ENCODE data around the gene NRGN. TPM values are rescaled to one million over a fixed set of nuclear protein-coding genes. Genes with fewer than 3 reads are reported as not detected.
"Not testable (repeated sequence)": the region's sequence is repeated elsewhere in the genome, so short reads cannot be mapped to it uniquely, and the experiment has no call there.

NRGN gene
- total RNA-seq, 2 donors from 2014 or later: 4.2 to 4.4 TPM

DNA sequence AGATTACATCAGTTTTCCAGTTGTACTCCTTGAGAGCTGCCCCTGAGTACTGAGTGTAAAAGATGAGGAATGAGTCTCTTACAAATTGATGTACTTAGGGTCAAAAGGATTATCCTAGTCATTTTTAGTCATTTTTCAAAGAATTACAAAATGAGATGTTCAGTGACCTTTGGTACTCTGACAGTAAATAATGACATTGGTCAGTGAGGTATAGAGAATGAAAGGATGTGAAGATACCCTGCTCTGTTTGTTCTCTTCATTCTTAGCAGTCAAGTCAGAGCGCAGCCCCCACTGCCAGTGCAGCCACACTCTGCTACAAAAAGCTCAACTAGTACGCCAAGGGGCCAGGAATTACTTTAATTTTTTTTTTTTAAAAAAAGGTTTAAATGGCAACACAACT, 26.4 kb downstream of the NRGN start:
- peaks cover 0 to 2% of the 10 kb centered on the region in 2 donors for H3K36me3 Mint-ChIP-seq (ENCODE audit: insufficient read depth in 2 of 2)
- H3K4me1 Mint-ChIP-seq (ENCODE audit: low read depth): peaks cover 15% of the 10 kb centered on the region
- no peak overlapping the region for H3K4me3 Mint-ChIP-seq
- ATAC-seq (replicated peaks in 1 of 2) (no peak), DNase-seq (no peak)
- no peaks in the 10 kb centered on the region for H3K9me3 Mint-ChIP-seq
- H3K27me3 Mint-ChIP-seq (ENCODE audit: low read depth): no peaks in the 10 kb centered on the region
- H3K27ac Mint-ChIP-seq: no peak overlapping the region

DNA sequence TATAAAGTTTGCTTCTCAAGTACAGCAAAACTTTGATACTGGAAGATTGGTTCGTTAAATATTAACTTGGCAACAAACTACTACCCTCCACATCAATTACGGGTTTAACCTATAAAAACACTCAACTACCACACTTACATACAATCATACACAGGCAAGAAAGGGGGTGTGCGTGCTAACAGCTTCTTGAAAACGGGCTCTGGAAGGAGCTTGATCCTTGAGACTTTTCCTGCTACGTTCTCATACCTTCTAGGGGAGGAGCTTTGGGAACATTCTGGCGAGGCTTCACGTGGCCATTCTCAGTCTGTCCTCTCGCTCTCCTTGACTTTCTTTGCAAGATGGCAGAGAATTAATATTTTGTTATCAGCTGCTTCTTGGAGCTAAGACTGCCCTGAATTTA, 29.2 kb downstream of the NRGN start:
- DNase-seq: no peak
- Mint-ChIP-seq H3K27me3 (ENCODE audit: low read depth) (no peaks in the 10 kb centered on the region), H3K27ac (no peak overlapping the region), H3K9me3 (no peaks in the 10 kb centered on the region), H3K4me3 (no peak overlapping the region), H3K36me3 (ENCODE audit: insufficient read depth in 2 of 2) (peaks cover 3 to 4% of the 10 kb centered on the region in 2 donors), H3K4me1 (ENCODE audit: low read depth) (no peaks in the 10 kb centered on the region)
- ATAC-seq (replicated peaks in 1 of 2): no peak

DNA sequence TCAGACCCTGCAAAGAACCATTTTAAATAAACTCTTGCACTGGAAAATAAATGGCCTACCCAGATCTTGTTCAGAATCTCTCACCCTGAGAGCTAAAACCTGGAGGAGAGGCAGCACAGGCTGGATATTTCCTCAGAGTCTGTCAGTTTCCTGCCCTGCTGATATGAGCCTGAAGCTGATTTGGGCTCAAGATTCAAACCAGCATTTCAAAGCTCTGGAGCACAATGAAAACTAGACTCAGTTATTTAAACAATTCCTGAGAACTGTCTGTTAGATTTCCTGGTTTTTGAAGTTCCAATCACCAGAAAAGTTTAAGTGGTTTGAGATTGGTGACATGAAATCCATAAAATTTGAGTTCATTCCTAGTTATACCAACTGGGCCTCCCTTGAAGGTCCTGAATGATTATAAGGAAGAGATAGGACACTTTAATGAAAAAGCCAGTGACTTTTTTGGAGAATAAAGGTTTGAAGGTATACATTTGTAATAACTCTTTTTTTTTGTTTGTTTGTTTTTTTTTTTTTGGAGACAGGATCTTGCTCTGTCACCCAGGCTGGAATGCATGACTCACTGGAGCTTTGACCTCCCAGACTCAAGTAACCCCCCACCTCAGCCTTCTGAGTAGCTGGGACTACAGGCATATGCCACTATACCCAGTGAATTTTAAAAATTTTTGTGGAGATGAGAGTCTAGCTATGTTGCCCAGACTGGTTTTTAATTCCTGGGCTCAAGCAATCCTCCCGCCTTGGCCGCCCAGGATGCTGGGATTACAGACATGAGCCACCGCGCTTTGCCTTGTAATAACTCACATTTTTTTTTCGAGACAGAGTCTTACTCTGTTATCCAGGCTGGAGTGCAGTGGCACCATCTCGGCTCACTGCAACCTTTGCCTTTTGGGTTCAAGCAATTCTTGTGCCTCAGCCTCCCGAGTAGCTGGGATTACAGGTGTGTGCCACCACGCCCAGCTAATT, 30.3 kb downstream of the NRGN start:
- Mint-ChIP-seq H3K9me3 (no peaks in the 10 kb centered on the region), H3K27me3 (ENCODE audit: low read depth) (no peaks in the 10 kb centered on the region), H3K4me1 (ENCODE audit: low read depth) (no peaks in the 10 kb centered on the region), H3K4me3 (no peak overlapping the region), H3K36me3 (ENCODE audit: insufficient read depth in 2 of 2) (peaks cover 3 to 4% of the 10 kb centered on the region in 2 donors), H3K27ac (no peak overlapping the region)
- DNase-seq (no peak), ATAC-seq (replicated peaks in 1 of 2) (no peak)

DNA sequence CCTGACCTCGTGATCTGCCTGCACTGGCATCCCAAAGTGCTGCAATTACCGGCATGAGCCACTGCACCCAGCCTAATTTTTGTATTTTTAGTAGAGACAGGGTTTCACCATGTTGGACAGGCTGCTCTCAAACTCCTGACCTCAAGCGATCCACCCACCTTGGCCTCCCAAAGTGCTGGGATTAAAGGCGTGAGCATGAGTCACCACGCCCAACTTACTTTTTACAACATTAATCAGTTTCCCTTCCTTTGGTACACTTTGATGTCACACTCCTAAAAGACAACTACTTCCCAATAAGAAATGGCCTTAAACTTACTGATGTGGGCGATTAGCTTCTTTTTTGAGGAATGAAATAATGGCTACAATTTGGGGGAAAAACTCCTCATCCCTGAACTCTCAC, 31.2 kb downstream of the NRGN start:
- not testable (repeated sequence) for DNase-seq; H3K4me3 Mint-ChIP-seq; ATAC-seq (replicated peaks in 1 of 2); H3K27me3 Mint-ChIP-seq (ENCODE audit: low read depth); H3K27ac Mint-ChIP-seq; H3K4me1 Mint-ChIP-seq (ENCODE audit: low read depth); H3K36me3 Mint-ChIP-seq (ENCODE audit: insufficient read depth in 2 of 2); H3K9me3 Mint-ChIP-seq

DNA sequence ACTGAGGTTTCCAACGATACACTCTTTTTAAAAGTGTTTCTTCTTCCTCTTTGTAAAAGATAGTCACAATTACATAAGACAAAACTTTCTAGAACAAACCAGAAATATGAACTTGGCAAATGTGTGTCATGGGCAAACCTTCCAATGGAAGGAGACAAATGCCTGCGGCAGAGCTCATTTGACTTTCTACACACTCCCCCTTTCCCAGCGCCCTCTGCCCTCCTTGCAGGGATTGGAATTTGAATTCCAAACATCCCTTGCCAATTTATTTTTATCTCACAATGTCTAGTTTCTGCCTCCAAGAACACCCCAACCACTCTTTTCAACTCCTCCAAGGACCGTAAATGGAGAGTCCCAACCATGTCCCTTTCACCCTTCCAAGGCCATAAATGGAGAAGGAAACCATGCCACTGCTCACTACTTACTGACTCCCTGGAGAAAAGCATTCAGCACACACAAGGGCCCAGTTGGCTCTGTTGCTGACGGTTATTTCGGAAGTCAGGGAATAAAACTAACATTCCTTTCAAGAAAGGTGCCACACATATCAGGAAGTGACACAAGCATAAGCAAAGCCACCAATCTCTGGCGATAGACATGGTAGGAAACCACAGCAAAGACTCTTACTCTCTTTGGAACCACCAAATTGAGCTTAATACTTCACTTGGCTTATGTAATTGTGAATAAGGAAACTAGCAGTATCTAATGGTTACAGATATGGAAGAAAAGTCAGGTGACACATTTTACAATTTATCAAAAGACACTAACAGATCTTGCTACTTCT, 37.3 kb downstream of the NRGN start:
- Mint-ChIP-seq H3K36me3 (ENCODE audit: insufficient read depth in 2 of 2) (peaks cover 0 to 2% of the 10 kb centered on the region in 2 donors), H3K27ac (no peak overlapping the region), H3K4me3 (no peak overlapping the region), H3K4me1 (ENCODE audit: low read depth) (peaks cover 21% of the 10 kb centered on the region), H3K27me3 (ENCODE audit: low read depth) (no peaks in the 10 kb centered on the region), H3K9me3 (no peaks in the 10 kb centered on the region)
- no peak for ATAC-seq (replicated peaks in 1 of 2)
- no peak for DNase-seq

DNA sequence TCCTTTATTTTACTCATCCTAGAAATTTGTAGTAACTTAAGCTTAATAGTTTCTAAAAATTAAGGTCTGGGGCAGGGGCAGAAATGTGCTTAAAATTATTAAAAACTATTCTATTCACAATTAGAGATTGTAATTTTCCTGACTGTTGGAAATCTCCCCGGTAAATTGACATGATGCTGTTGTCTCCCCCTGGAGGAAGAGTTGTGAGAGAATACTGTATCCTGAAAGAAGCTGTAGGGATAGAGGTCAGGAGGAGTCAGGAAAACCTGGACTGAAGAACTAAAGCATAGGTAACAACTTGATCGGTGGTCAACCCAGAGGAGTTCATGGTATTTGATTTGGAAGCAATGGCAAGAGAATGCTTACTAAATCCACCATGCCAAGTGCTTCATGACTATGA, 38.5 kb downstream of the NRGN start:
- H3K36me3 Mint-ChIP-seq (ENCODE audit: insufficient read depth in 2 of 2): peaks cover 0 to 2% of the 10 kb centered on the region in 2 donors

DNA sequence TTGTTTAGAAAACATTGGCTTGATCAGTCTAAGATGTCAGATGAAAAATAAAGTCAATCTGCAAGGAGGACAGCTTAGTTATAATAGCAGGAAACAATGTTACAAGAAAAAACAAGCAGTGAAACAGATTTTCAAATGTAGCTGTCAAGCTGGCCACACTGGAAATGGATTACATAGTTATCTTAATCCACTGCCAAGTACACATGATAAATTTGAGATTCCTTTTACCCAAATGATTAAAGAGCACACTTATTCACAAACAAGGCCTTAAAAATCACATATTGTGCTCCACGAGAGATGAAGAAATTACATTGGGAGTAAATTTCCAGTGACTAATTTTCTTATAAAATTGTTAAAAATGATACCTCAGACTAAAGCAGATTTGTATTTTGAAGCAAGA, 39.8 kb downstream of the NRGN start:
- no peak overlapping the region for H3K4me3 Mint-ChIP-seq

More for the DNA sequence above, 38.5 kb downstream of the NRGN start:
- ATAC-seq (replicated peaks in 1 of 2) (no peak), DNase-seq (no peak)
- no peak overlapping the region for H3K27ac Mint-ChIP-seq
- H3K9me3 Mint-ChIP-seq: no peaks in the 10 kb centered on the region
- H3K4me1 Mint-ChIP-seq (ENCODE audit: low read depth): peaks cover 21% of the 10 kb centered on the region
- H3K27me3 Mint-ChIP-seq (ENCODE audit: low read depth): no peaks in the 10 kb centered on the region
- H3K4me3 Mint-ChIP-seq: no peak overlapping the region

DNA sequence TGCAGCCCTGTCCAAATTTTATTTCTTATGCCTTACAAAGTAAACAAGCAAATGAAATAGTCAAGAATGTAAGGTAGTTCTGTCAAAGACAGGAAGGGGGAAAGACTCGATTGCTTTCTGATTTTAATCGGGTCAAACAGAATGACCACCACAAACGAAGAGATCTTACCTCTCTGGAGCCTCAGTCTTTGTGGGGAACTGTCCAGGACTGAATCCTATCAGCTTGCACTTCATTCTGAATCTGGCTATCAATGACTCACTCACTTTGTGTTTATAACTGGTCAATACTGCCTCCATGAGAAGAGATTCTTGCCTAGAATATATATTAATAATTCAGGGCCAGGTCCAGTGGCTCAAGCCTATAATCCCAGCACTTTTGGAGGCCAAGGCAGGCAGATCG, 43.3 kb downstream of the NRGN start:
- peaks cover 5% of the 10 kb centered on the region for H3K4me1 Mint-ChIP-seq (ENCODE audit: low read depth)

More for the DNA sequence above, 39.8 kb downstream of the NRGN start:
- Mint-ChIP-seq H3K4me1 (ENCODE audit: low read depth) (peaks cover 21% of the 10 kb centered on the region), H3K27me3 (ENCODE audit: low read depth) (no peaks in the 10 kb centered on the region), H3K9me3 (no peaks in the 10 kb centered on the region), H3K27ac (no peak overlapping the region), H3K36me3 (ENCODE audit: insufficient read depth in 2 of 2) (peaks cover 0 to 2% of the 10 kb centered on the region in 2 donors)
- no peak for DNase-seq
- no peak for ATAC-seq (replicated peaks in 1 of 2)

DNA sequence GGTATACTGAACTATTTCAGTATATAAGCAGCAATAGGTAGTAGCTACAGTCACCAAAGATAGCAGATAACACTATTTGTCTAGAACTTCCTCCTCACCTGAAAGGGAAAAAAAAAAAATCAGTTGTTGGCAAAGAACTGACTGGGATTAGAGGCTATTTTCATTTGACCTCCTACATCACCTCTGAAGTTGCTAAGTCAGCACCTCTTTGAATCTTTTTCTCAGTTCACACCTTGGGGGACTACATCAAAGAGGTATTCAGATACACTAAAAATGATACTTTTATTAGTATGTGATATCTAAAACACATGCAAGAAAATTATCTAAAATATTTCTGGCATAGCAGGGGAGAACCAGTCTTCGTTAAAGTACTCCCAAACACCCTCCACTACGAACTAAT, 44.3 kb downstream of the NRGN start:
- no peaks in the 10 kb centered on the region for H3K4me1 Mint-ChIP-seq (ENCODE audit: low read depth)
- no peaks in the 10 kb centered on the region for H3K36me3 Mint-ChIP-seq (ENCODE audit: insufficient read depth in 2 of 2)
- no peak for DNase-seq
- no peak for ATAC-seq (replicated peaks in 1 of 2)
- no peaks in the 10 kb centered on the region for H3K27me3 Mint-ChIP-seq (ENCODE audit: low read depth)
- no peak overlapping the region for H3K27ac Mint-ChIP-seq
- H3K9me3 Mint-ChIP-seq: no peaks in the 10 kb centered on the region
- no peak overlapping the region for H3K4me3 Mint-ChIP-seq

More for the DNA sequence above, 43.3 kb downstream of the NRGN start:
- no peak for DNase-seq
- no peak overlapping the region for H3K27ac Mint-ChIP-seq
- no peak overlapping the region for H3K4me3 Mint-ChIP-seq
- H3K36me3 Mint-ChIP-seq (ENCODE audit: insufficient read depth in 2 of 2): no peaks in the 10 kb centered on the region
- no peak for ATAC-seq (replicated peaks in 1 of 2)
- no peaks in the 10 kb centered on the region for H3K9me3 Mint-ChIP-seq
- H3K27me3 Mint-ChIP-seq (ENCODE audit: low read depth): no peaks in the 10 kb centered on the region

DNA sequence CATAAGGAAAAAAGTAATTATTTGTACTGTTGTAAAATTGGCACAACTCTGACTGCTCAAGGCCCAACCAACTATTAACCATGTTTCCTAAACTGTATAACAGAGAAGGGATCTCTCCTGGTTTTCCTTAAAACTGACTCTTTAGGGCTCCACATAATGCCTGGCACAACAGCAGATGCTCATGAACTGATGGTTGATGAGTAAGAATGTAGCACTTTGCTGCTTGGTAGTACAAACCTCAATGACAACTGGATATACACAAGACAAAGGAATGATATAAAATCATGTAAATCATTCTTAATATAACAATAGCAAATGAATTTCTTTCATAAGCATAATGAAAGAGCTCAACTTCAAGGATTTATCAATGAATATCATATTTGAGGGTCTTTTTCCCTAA, 48.8 kb downstream of the NRGN start:
- no peak overlapping the region for H3K27ac Mint-ChIP-seq

DNA sequence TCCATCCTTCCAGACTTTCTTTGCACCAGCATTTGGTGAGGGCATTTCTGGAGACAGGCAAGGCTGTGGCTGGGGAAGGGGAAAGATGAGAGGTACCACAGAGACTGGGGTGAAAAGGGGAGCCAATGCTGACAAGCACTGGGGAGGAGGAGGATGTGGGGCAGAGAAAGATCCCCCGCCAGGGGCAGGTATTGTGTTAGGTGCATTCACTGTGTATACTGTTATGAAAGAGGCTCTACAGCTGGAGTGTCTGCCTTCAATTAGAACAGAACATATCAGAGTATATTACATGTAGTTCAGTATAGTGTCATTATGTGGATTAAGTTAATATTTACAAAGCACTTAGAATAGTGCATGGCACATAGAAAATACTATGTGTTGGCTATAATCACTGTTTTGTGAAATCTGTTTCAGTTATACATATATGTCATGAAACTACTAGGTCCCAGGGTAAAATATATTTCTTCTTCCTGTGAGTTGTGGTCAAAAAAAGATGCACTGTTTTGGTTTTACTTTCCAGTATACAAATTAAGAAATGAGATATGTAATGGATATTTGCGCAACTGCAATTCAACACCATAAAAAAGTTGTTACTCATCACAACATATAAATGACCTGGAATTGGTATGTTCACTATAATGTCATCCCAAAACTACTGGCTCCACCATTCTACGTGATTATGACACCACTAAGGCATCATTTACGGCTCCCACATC, 52.0 kb downstream of the NRGN start:
- H3K27ac Mint-ChIP-seq: no peak overlapping the region
- H3K9me3 Mint-ChIP-seq: no peaks in the 10 kb centered on the region
- no peaks in the 10 kb centered on the region for H3K36me3 Mint-ChIP-seq (ENCODE audit: insufficient read depth in 2 of 2)
- no peak for DNase-seq
- peaks cover 42% of the 10 kb centered on the region for H3K4me1 Mint-ChIP-seq (ENCODE audit: low read depth)
- ATAC-seq (replicated peaks in 1 of 2): peak in 1 of 2 donors; percentile 66
- H3K27me3 Mint-ChIP-seq (ENCODE audit: low read depth): no peaks in the 10 kb centered on the region
- H3K4me3 Mint-ChIP-seq: no peak overlapping the region

More for the DNA sequence above, 48.8 kb downstream of the NRGN start:
- no peaks in the 10 kb centered on the region for H3K36me3 Mint-ChIP-seq (ENCODE audit: insufficient read depth in 2 of 2)
- no peaks in the 10 kb centered on the region for H3K27me3 Mint-ChIP-seq (ENCODE audit: low read depth)
- no peak for ATAC-seq (replicated peaks in 1 of 2)
- H3K4me3 Mint-ChIP-seq: no peak overlapping the region
- H3K4me1 Mint-ChIP-seq (ENCODE audit: low read depth): peaks cover 31% of the 10 kb centered on the region
- DNase-seq: no peak
- no peaks in the 10 kb centered on the region for H3K9me3 Mint-ChIP-seq

DNA sequence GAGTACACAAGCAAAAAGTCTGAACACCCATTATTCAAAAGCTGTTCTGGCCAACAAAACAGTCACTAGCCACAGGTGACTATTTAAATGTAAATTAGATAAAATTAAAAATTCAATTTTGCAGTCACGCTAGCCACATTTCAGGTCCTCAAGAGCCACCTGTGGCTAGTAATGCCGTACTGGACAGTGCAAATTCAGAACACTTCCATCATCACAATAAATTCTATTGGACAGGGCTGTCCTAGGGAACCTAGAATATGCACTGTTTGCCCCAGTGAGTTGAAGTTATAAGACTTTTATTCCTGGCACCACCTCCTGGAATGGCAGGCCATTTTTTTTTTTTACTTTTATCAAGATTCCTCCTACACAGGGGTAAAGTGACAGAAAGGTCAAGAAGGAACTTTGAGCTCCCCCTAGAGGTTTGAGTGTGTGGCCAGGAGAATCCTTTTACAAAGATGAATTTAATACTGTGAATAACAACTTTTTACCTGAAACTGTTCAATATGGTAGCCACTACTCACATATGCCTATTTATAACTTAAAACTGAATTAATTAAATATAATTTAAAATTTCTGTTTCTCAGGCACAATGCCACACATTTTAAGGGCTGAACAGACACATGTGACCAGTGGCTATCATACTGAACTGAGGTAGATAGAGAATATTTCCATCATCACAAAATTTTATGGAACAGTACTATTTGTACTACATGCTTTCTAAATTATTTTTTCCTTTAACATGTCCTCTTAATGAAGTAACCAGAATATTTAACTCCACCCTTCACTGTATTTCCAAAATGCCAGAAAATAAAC, 53.9 kb downstream of the NRGN start:
- peak in 1 of 2 donors; percentile 53 for ATAC-seq (replicated peaks in 1 of 2)
- no peak overlapping the region for H3K27ac Mint-ChIP-seq

More for the DNA sequence above, 53.9 kb downstream of the NRGN start:
- Mint-ChIP-seq H3K4me3 (no peak overlapping the region), H3K4me1 (ENCODE audit: low read depth) (peaks cover 59% of the 10 kb centered on the region), H3K27me3 (ENCODE audit: low read depth) (no peaks in the 10 kb centered on the region), H3K9me3 (no peaks in the 10 kb centered on the region), H3K36me3 (ENCODE audit: insufficient read depth in 2 of 2) (no peaks in the 10 kb centered on the region)
- DNase-seq: peak; percentile 20 to 23
